ENCODE results near the gene NMD3. TPM values are rescaled to one million over a fixed set of nuclear protein-coding genes. Genes with fewer than 3 reads are reported as not detected.

Gene NMD3
- polyA plus RNA-seq, 2 of the 4 experiments (the other 2 are of a cell fraction) = 53.4 to 66.5 TPM

DNA sequence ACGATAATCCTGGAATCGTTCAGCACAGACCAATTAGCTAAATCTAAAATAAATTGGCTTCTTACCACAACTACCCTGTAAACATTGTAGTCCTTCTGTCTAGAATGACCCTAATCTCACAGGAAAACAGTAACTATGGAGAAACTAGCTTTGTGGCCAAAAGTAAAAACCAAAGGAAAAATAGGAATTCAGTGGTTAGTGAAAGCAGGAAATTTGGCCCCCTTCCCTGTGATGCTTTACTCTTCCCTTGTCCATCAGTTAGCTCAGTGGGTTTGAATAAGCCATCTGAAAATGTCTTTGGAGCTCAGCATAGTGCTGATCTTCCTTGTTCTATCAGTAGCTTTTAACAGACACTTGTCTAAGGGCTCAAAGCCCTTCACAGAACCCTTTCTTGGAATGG is 1.6 kb downstream of the NMD3 start (continued):
- TF ChIP-seq HDAC2 (IDR thresholded peaks at IDR 0.05) (no peak), CHD4 (IDR thresholded peaks at IDR 0.05; ENCODE audit: borderline replicate concordance) (no peak)

DNA sequence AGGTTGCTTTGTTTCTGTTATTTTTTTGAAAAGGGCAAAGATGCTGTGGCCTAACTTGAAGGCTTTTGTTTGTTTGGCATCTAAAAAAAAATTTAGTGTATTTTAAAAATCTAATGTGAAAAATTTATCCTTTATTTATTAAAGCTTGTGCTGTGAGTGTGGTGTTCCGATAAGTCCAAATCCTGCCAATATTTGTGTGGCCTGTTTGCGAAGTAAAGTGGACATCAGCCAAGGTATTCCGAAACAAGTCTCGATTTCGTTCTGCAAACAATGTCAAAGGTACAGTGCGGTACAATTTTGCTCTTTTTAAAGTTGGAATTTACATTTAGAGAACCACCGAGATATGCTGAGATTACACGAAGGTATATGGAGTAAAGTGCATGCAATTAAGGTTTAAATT is 3.7 kb downstream of the NMD3 start:
- Histone ChIP-seq H3K4me3 (no peak overlapping the region), H3K9me3 (no peaks in the 10 kb centered on the region), H3K27ac (no peak overlapping the region), H3K4me1 (peaks cover 14% of the 10 kb centered on the region; the same call in 2 of the 3 replicates), H3K4me2 (no peak overlapping the region; the same call in 2 of the 3 replicates)
- DNase-seq (ENCODE audit: low read depth in 1 of 2, low spot score in 1 of 2) = no peak
- no peak for FAIRE-seq
- ChIA-PET CTCF (no interaction called here), POLR2A (no interaction called here)
- ATAC-seq = no peak
- 94% methylated on average over 8 of the region's 8 CpGs for WGBS (ENCODE audit: missing lambda C conversion rate)
- TF ChIP-seq BHLHE40 (IDR thresholded peaks at IDR 0.05; ENCODE audit: low read depth, low read length) (no peak), RFX5 (IDR thresholded peaks at IDR 0.05) (no peak), HEYL (CRISPR knock-in tag; IDR thresholded peaks at IDR 0.05) (no peak), CBX2 (IDR thresholded peaks at IDR 0.05; ENCODE audit: borderline replicate concordance, low read depth) (no peak), SREBF2 (IDR thresholded peaks at IDR 0.05) (no peak), RAD21 (conservative IDR thresholded peaks at IDR 0.05 in 1 of 2, IDR thresholded peaks at IDR 0.05 in 1 of 2) (no peak), SMC3 (IDR thresholded peaks at IDR 0.05) (no peak), FOSL2 (IDR thresholded peaks at IDR 0.05) (no peak), FOSL2 (CRISPR knock-in tag; IDR thresholded peaks at IDR 0.05) (no peak), ZFP36 (IDR thresholded peaks at IDR 0.05; ENCODE audit: borderline replicate concordance, partially characterized antibody) (no peak), ZNF302 (CRISPR knock-in tag; IDR thresholded peaks at IDR 0.05) (no peak), TFCP2L1 (CRISPR knock-in tag; IDR thresholded peaks at IDR 0.05) (no peak), NFE2L2 (conservative IDR thresholded peaks at IDR 0.05; ENCODE audit: low read length) (no peak), MAFK (IDR thresholded peaks at IDR 0.05; ENCODE audit: partially characterized antibody) (no peak)
- TF ChIP-seq, protein P1, sequence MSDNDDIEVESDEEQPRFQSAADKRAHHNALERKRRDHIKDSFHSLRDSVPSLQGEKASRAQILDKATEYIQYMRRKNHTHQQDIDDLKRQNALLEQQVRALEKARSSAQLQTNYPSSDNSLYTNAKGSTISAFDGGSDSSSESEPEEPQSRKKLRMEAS (IDR thresholded peaks at IDR 0.05) = no peak
- TF ChIP-seq, protein P2, sequence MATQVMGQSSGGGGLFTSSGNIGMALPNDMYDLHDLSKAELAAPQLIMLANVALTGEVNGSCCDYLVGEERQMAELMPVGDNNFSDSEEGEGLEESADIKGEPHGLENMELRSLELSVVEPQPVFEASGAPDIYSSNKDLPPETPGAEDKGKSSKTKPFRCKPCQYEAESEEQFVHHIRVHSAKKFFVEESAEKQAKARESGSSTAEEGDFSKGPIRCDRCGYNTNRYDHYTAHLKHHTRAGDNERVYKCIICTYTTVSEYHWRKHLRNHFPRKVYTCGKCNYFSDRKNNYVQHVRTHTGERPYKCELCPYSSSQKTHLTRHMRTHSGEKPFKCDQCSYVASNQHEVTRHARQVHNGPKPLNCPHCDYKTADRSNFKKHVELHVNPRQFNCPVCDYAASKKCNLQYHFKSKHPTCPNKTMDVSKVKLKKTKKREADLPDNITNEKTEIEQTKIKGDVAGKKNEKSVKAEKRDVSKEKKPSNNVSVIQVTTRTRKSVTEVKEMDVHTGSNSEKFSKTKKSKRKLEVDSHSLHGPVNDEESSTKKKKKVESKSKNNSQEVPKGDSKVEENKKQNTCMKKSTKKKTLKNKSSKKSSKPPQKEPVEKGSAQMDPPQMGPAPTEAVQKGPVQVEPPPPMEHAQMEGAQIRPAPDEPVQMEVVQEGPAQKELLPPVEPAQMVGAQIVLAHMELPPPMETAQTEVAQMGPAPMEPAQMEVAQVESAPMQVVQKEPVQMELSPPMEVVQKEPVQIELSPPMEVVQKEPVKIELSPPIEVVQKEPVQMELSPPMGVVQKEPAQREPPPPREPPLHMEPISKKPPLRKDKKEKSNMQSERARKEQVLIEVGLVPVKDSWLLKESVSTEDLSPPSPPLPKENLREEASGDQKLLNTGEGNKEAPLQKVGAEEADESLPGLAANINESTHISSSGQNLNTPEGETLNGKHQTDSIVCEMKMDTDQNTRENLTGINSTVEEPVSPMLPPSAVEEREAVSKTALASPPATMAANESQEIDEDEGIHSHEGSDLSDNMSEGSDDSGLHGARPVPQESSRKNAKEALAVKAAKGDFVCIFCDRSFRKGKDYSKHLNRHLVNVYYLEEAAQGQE (IDR thresholded peaks at IDR 0.05) = no peak

DNA sequence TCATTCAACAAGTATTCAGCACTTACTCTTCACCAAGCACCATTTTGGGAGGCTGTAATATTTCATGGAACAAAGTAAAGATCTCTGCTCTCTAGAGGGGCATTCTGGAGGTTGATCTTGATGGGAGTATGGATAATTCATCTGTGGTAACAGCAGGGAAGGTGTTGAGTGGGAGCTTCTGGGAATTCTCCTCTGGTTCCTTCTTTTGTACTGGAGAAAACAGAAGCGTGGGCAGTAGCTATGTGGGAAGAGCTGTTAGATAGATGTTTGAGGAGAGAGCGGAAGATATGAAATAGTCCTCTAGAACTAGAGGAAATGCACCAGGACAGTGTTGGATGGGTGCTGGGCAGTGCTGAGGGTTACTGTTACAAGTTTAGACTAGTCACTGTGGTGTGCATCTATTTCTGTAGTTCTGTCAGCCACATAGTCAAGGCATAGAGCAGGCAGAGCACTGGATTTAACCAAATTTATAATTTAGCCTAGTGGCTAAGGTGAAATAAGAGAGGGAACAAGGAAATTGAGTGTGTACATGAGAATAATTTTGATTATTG is 9.6 kb downstream of the NMD3 start:
- FAIRE-seq = no peak
- Histone ChIP-seq H3K4me1 (no peaks in the 10 kb centered on the region; the same call in 2 of the 3 replicates), H3K4me3 (no peak overlapping the region), H3K27ac (no peak overlapping the region), H3K4me2 (no peak overlapping the region), H3K9me3 (no peaks in the 10 kb centered on the region)
- CTCF ChIA-PET = interaction anchor here (2.5 kb wide), 1 partner anchor 9 kb away, joined by 13 read pairs; the partner anchor contains the start of gene NMD3
- 96% methylated on average over 2 of the region's 2 CpGs for WGBS (ENCODE audit: missing lambda C conversion rate)
- TF ChIP-seq EHMT2 (IDR thresholded peaks at IDR 0.05; ENCODE audit: low read depth) (no peak), CEBPB (IDR thresholded peaks at IDR 0.05) (no peak), JUN (IDR thresholded peaks at IDR 0.05) (no peak), JUNB (IDR thresholded peaks at IDR 0.05) (no peak), RARB (CRISPR knock-in tag; IDR thresholded peaks at IDR 0.05) (no peak), ZFP36 (IDR thresholded peaks at IDR 0.05; ENCODE audit: borderline replicate concordance, partially characterized antibody) (no peak), CBX2 (IDR thresholded peaks at IDR 0.05; ENCODE audit: borderline replicate concordance, low read depth) (no peak), EHF (CRISPR knock-in tag; IDR thresholded peaks at IDR 0.05) (no peak), TP53 (CRISPR knock-in tag; IDR thresholded peaks at IDR 0.05) (no peak), HOXA7 (CRISPR knock-in tag; IDR thresholded peaks at IDR 0.05) (no peak)
- TF ChIP-seq, protein P3, sequence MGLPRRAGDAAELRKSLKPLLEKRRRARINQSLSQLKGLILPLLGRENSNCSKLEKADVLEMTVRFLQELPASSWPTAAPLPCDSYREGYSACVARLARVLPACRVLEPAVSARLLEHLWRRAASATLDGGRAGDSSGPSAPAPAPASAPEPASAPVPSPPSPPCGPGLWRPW (IDR thresholded peaks at IDR 0.05) = no peak
- TF ChIP-seq, protein P4, sequence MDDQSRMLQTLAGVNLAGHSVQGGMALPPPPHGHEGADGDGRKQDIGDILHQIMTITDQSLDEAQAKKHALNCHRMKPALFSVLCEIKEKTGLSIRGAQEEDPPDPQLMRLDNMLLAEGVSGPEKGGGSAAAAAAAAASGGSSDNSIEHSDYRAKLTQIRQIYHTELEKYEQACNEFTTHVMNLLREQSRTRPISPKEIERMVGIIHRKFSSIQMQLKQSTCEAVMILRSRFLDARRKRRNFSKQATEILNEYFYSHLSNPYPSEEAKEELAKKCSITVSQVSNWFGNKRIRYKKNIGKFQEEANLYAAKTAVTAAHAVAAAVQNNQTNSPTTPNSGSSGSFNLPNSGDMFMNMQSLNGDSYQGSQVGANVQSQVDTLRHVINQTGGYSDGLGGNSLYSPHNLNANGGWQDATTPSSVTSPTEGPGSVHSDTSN (IDR thresholded peaks at IDR 0.05) = no peak
- POLR2A ChIA-PET = interaction anchor here (1.2 kb wide), 1 partner anchor 9 kb away, joined by 3 read pairs; no protein-coding TSS in a partner anchor
- no peak; a peak in 1 of 6 replicates for ATAC-seq
- no peak for DNase-seq (ENCODE audit: low read depth in 1 of 2, low spot score in 1 of 2)
